Kidney capillary endothelial cell (primary cell): Measurements from ENCODE around the gene ELMO1.
A peak's percentile ranks its signal among the peaks of the same experiment; 100 is the strongest.

Experiments
- DNase-seq: peaks from one replicate; pipeline ENCODE4 v3.0.0-alpha.2; 2018; ENCODE audit warnings: low spot score

Gene ELMO1

DNA sequence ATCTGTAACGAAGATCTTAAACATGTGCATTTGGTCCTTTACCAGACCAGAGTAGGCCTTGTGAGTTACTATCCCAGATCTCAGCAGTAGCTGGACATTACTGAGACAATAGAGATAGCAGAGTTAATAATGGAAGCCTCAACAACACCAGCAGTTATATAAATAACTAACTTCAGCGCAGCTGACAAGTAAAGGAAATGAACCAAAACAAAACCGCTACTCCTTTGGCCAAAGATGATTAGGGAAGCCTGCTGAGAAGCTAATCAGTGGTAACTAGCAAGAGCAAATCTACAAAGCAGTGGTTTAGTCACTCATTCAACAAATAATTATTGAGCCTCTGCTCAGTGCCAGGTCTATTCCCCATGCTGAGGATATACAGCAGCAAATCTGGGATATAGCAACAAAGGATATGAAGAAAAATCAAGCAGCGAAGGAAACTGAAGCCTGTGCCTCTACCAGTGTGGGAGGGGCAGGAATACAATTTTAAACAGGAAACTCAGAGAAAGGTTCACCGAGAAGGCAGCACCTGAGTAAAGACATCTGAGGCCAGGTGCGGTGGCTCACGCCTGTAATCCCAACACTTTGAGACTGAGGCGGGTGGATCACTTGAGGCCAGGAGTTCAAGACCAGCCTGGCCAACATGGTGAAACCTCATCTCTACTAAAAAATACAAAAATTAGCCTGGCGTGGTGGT is 103.6 kb downstream of the ELMO1 start:
- DNase-seq, result no peak

DNA sequence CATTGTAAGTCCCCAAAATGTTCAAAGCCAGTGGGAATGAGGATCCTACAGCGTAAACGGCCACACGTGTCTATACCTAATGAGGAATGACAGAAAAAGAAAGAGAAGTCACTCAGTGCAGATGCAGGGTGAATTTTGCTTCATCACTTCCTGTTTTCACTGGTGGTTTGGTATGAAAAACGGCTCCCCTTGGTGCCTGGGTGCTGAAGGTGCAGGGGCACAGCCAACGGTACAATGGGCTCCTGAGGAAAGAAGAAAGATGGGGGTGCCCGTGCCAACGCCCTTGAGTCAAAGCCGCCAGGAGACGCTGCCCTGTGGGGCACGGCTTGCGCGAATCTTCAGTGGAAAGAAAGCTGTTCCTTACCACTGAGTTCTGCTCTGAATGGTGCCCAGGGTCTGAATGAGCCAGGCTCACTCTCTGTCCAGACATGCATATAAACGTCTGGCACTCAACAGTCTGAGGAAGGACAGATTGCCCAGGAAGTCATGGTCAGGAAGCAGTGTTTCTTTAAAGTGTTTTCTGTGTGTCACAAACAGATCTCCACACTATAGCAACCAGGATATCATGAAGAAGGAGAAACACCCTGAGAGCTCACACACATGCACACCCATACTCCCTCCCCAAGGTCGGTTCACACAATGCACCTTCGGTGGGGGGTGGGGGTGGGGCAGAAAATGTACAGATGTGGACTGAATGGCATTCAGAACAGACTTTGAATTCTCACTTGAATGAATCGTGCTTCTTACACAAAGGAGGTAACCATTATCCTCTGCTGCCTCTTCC is 105.8 kb downstream of the ELMO1 start:
- no peak for DNase-seq

DNA sequence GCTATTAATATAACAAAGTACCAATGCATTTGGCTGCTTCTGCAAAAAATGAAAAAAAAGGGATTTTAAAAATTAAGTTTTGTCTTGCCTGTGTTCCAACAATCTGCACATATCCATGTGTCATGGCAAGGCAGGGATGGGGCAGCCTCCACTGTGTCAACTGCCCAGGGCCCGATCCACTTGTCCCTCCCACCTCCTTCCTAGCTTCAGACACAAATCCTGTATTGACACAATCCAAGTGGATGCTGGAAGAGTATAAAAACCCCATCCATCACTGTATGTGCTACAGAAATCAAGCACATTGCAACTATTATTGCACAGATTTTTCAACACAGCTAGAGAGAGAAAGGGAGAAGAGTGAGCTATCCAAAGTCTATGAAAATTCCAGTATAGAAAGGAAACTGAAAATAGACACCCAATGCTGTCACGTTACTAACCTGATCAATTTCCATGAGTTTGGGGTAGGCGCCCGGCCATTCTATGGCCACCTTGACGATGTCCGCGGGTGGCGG is 106.4 kb downstream of the ELMO1 start:
- DNase-seq, result no peak

DNA sequence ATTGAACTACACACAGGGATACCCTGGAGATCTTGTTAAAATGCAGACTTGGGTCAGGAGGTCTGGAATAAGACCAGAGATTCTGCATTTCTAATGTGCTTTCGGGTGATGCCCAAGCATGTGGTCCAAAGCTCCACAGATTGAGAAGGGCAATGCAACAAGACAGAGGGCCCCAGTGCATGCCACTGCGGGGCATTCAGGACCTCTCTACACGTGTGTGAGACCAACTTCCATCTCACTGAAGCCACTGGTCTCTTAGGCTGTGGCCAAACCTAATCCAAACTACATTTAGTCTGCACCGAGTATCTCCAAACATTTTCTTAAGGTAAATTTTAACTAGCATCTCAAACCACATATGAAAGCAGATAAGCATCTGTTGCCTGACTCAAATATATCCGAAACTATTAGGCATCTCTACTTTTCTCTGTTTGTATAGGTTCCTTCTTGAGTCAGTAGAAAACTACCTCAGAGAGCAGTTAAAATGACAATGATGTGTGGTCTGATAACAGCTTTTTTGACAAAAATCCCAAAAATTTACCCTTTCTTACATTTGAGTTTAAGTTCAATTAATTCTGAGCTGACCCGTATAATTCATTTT is 107.5 kb downstream of the ELMO1 start:
- no peak for DNase-seq

DNA sequence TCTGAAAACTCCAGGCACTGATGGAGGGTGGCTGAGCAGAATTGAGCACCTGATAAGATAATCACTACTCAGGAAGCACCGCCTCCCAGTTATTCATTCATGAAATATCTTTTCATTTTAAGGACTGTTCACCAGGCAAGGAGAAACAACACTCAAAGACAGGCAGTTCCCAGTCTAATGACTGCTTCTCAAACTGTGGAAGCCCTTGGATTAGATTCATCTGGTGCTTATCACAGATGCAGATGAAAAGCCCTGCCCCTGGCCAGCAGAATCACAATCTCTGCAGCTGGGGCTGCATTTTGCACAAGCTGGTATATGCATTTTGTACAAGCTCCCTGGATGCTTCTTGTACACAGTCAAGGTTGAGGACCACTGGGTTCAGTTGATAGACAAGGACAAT is 109.7 kb downstream of the ELMO1 start:
- no peak for DNase-seq

DNA sequence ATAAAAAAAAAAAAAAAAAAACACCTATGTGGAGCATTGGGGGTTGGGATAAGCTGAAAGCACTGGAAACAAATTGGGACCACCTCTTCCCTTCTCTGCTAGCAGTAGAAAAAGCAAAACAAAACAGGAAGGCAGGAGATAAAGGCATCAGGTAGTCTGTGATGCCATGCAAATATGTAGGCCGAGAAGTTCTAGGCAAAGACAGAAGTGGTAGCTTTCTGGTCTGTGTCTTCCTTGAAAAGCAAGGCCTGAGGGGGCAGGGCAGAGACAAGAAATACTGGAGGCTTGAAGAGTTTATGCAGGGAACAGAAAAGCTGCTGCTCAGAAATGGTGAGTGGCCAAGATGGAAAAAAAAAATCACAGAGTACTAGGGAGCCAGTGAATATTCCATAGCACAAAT is 111.1 kb downstream of the ELMO1 start:
- no peak for DNase-seq

DNA sequence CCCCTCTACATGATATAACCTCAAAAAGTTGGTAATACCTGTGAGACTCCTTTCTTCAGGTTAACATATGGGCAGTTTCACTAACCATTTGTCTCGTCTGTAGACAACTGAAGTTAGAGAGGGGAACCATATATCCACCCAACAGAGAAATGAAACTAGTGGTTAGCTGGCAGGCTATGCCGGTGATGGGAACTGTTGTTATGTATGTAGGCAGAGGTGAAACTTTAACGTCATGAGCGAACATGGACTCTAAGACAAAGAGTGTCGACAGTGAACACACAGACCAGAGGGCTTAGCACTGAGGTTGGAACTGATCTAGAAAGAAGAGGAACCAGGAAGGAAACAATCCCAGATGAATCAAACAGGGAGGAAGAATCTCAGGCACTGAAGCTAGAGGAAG is 112.4 kb downstream of the ELMO1 start:
- no peak for DNase-seq

DNA sequence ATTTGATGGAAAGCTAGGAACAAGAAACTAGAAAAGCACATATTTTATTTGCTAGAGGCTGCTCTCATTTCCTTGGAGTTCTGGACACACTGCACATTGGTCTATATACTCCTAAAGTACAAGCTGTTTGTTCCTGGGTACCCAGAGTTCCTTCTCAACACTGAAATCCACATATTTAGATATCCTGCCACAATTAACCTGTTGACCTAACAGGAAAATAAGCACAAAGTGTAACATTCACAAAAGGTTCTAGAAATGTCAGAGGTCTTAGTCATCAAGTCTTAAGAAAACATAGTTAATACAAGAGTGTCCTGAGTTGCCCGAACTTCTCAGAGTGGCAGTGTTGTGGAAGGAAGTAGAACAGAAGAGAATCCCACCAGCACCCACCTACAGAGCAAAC is 115.6 kb downstream of the ELMO1 start:
- DNase-seq, result peak; percentile 72

DNA sequence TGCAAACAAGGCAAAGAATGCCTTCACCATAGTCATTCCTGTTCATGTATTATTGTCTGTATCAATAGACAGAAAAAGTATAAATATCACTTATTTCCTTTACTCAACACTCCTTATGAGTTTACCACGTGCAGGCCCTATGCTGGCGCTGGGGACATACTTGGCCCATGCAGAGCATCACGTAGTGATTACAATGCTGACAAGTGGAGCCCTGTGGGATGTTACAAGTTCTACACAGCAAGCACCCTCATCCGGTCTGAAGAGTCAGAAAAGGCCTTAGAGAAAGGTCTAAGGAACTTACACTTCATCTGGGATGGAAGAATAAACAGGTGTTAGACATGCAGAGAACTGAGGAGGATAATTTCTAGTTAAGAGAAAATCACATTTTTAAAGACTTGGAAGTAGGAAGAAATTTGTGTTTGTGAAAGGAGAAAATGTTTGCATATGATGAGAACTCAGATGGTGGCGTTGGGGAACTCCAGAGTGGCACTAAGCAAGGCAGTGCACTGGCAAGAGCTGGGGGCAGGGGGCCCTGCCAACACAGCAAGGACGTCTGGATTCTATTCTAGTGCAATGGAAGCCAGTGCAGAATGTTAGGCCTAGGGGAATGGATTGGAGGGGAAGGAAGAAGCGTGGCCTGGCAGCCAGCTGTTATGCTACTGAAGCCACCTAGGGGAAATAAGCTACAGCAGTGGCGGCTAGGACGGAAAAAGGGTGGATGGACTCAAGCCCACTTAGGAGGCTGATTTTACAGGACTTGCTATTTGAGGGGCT is 116.2 kb downstream of the ELMO1 start:
- DNase-seq, result no peak

DNA sequence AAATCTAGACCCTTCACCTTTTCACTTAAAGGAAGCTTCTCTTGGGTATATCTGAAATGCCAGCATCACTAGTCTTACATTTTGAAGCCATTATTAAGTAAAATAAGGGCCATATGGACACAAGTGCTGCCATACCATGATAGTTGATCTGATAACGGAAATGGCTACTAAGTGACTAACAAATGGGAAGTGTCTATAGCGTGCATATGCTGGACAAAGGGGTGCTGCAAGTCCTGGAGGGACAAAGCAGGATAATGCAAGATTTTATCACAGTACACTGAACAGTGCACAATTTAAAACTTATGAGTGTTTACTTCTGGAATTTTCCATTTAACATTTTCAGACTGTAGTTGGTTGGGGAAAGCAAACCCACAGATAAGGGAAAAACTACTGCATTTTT is 117.9 kb downstream of the ELMO1 start:
- no peak for DNase-seq

DNA sequence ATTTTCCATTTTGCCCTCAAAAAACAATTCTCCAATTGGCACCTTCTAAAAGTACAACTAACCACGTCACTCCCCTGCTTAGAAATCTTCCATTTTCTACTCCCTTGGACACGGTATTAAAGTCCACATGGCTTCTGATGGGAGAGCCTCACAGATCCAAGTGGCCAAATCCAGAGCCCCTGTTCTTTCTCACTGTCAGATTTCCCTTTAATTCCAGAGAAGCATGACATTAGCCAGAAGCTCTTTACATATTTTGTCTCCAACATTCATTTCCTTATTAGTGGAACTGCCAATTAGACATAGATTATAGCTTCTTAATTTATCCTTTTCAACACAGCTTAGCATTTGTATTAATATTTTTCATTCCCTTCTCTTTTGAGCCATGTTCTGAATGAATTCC is 118.7 kb downstream of the ELMO1 start:
- no peak for DNase-seq

DNA sequence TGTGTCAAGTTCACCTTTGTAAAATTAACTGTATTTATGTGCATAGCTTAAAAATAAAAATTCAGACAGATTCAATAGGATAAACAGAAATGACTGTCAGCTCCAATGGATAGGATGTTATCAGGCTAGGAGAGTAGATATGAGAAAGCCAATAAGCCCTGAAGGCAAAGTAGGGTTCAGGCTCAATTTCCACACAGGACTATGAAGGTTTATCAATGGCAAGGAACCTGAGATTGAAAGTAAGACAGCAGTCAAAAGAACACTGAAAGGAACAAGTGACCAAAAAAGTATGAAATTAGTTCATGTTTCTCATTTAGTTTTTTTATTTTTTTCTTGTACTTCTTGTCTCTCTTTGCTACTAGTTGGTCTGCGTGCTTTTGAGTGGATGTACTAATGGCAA is 121.4 kb downstream of the ELMO1 start:
- no peak for DNase-seq

DNA sequence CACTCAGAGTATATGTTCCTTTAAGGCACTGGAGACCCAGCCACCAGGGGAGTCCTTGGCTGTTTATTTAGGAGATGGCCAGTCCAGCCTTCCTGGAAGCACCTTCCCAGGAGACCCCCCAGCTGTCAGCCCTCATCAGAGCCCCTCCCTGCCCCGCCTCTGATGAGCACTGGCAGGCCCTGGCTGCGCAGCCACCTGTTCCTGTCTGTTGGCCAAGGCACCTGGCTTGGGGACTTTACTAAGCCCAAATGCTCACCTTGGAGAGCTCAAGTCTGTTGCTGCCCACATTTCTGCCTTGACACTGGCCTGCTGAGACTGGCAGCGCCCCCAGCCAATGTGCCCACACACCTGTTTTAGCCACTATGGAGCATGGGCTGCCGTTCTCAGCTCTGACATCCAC is 124.7 kb downstream of the ELMO1 start:
- no peak for DNase-seq

DNA sequence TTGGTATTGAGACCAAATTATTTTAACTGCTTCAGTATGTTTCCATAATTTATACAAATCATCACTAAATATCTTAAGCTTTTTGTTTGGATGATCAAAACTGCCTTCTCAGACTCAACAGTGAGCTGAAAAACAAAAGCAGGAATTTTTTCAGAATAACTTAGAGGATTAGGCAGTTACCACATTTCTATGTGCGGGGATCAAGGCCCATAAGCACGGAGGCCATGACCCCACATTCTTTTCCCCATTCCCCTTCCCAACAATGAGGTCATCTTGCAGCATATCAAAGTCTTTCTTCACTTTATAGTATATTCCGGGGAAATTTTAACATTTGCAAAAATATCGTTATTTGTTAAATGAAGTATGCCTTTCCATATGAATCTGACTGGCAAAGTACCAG is 125.8 kb downstream of the ELMO1 start:
- no peak for DNase-seq

DNA sequence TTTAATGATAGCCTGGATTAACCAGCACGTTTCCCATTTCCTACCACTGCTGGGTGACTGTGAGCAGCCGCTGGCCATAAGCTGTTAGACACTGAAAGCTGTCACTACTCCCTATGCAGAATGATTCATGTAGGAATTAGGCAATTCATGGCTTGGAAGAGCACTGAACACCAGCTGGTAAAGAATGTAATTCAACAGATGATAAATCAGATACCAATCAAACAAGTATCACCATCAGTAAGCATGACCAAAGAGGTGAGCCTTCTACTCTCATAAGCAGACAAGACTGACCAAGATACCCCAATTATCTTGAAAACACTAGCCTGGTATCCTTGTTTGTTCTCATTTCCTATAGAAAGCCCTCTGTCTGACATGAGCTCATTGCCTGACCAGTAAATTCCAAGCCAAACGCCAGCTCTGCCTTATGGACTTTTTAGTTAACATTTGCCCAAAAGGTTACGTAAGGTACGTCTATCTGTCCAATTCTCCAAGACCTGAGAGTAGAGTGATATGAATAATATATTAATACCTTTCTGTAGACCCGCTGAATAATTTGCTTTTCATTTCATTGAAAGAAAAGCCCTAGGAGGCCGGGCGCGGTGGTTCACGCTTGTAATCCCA is 127.7 kb downstream of the ELMO1 start:
- no peak for DNase-seq

DNA sequence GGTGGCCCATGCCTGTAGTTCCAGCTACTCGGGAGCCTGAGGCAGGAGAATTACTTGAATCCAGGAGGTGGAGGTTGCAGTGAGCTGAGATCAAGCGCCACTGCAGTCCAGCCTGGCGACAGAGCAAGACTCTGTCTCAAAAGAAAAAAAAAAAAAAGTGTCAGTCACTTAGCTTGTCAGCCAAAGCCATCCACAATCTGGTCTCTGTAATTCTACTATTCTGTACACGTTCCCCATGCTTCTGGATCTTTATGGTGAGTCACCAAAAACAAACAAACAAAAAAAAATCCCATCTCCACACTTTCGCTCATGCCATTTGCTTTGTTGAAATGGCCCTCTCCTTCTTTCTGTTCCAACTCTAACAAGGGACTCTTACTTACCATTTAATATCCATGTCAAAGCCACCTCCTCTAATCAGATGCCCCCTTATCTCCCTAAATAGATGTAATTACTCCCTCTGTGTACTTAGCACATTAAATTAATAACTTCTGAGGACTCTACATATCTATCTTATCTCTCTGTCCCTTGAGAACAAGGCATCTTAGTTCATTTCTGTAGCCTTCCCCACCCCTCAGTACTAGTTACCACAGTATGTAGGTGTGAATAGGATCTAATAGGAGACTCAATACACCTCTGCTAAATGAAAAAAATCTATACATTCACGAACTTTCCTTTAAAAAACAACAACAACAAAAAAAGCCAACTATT is 128.4 kb downstream of the ELMO1 start:
- no peak for DNase-seq

DNA sequence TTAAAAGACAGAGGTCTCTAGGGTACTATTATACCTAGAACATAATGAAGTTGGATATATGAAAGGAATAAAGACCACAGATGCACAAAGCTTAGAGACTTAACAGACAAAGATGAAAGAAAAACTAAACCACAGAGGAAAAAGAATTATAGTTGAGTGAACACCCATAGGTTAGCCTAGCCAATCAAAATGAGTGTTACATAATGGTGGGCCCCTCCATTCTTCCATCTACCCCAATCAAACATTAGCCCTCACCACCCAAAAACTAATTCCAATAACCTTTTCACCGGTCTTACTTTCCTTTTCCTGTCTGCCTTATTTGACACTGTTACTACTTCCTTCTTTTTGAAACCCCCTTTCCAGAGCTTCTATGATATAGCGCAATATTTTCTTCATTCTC is 130.1 kb downstream of the ELMO1 start:
- DNase-seq, result no peak

DNA sequence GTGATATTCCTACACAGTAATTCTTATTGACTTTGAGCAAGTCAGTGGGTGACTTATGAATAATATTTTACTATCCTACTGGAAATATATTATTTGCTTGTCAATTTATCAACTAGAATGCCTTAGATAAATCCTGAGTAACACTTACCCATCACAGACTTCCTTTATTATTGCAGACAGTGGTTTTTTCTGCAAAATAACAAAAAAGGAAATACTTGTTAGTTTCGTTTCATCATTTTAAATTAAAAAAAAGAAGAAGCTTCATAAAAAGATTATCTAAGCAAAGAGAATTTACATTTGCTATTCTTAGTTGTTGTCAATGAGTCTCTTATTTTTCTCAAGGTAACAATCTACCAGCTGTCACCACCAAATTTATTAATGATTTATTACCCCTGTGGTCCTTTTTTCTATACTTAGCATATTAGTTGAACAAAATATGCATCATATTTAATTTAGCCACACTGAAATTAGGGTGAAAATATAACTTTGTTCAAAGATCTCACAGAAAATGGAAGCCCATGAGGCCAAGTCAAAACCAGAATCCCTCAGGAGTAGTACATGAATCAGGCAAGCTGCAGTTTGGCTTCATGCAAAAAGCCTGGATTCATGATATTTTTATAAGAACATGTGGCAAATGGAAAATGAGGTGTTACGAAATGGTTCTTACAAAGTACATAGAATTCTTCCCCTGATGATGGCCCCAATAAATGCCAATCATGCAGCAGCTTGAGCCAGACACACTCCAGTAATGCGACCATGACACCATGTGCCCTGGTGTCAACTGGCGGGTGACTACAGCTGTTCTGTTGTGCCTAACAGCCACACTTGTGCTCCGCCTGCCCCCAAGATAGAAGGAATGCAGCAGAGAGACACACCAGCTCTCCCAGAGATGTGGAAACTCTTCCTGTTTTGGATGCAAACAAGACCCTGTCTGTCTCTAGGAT is 132.6 kb downstream of the ELMO1 start:
- no peak for DNase-seq

DNA sequence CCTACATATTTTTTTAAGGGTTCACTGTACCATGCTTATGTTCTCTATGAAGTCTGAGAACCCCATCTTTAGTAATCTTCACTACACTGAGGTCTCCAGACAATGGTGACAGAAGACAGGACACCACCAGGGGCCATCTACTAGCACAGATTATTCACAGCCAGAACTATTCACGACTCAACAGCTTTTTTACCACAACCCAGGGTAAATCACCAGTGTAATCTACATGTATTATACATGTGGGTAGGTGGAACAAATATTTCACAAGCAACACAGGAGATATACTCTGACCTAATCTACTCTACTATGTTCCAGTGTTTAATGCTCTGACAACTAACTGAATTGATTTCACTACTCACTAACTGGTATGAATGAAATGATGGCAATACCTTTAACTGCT is 136.1 kb downstream of the ELMO1 start:
- no peak for DNase-seq

DNA sequence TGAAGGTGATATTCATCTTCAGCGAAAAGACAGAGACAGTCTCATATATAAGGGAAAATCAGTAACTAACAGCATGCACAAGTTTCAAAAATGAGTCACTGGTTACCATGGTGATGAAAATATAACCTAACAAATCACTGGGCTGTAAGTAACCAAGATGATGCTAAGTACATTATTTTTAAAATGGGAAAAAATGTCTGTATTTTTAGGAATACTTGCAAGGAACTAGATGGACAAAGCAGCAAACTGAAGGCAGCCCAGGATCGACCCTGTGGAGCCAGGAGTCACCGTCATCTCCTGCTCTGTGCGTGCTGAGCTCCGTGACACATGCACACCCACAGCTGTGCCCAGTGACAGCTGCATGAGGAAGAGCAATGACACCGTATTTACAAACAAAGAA is 137.3 kb downstream of the ELMO1 start:
- DNase-seq, result no peak
